ENCODE results near the gene NPTXR. TPM values are rescaled to one million over a fixed set of nuclear protein-coding genes. Genes with fewer than 3 reads are reported as not detected.

The NPTXR gene
- total and polyA plus RNA-seq, 2 donors (not counting 3 experiments of a cell fraction or from before 2014, with no cell fraction given) = 0.37 to 0.73 TPM

- no peaks in the 10 kb centered on the region for H3K27me3 ChIP-seq (ENCODE audit: control insufficient read depth in 2 of 2, insufficient read depth in 2 of 2, low read length in 2 of 2)
- no peaks in the 10 kb centered on the region for H3K36me3 ChIP-seq (ENCODE audit: control insufficient read depth in 2 of 2, extremely low read depth in 1 of 2, insufficient read depth in 2 of 2, low read length in 2 of 2)
- no peak for FAIRE-seq
- H3K4me1 ChIP-seq (ENCODE audit: control insufficient read depth, extremely low read depth, insufficient read depth, low read length) = no peaks in the 10 kb centered on the region
- ChIA-PET POLR2A (no interaction called here), CTCF (interaction anchor here (1.2 to 14.8 kb wide), 2 partner anchors 65 to 289 kb away, joined by 3 to 198 read pairs; no protein-coding TSS in a partner anchor)
- intact Hi-C loops (cut with micrococcal nuclease) (no loop called here), dilution Hi-C loops (cut with MboI; ENCODE audit: extremely low pct_ligation_motif_present, low sequenced_read_pairs) (no loop called here)
- no peak for TF ChIP-seq EZH2 (IDR thresholded peaks at IDR 0.05; ENCODE audit: borderline replicate concordance, low read depth, low read length, severe bottlenecking)
- TF ChIP-seq POLR2A (IDR thresholded peaks at IDR 0.05; ENCODE audit: low read depth, low read length) = no peak
- no peak for TF ChIP-seq MAX (IDR thresholded peaks at IDR 0.05; ENCODE audit: insufficient read depth, insufficient read length)
- TF ChIP-seq POLR2AphosphoS5 (IDR thresholded peaks at IDR 0.05; ENCODE audit: insufficient read depth, low read depth, low read length) = no peak
- TF ChIP-seq CTCF (IDR thresholded peaks at IDR 0.05; ENCODE audit: extremely low read depth in 1 of 2, insufficient read depth in 1 of 2, low read depth in 1 of 2, low read length in 2 of 2) = no peak
- TF ChIP-seq MYC (IDR thresholded peaks at IDR 0.05; ENCODE audit: low read depth, low read length) = no peak
- TF ChIP-seq GATA2 (IDR thresholded peaks at IDR 0.05; ENCODE audit: insufficient read depth, insufficient read length, low read depth, low read length) = no peak
- TF ChIP-seq JUN (IDR thresholded peaks at IDR 0.05; ENCODE audit: borderline replicate concordance, insufficient read depth, insufficient read length, low read depth) = no peak
- no peak for TF ChIP-seq FOS (IDR thresholded peaks at IDR 0.05; ENCODE audit: borderline replicate concordance, insufficient read depth, low read length)
- no peak overlapping the region for H3K4me3 ChIP-seq (replicated peaks in 1 of 3; ENCODE audit: insufficient read depth in 1 of 3, low read depth in 1 of 3, low read length in 3 of 3)
- H3K27ac ChIP-seq (ENCODE audit: insufficient read depth, low read depth, low read length) = no peak overlapping the region
- H2AFZ ChIP-seq (ENCODE audit: low read depth, low read length) = no peak overlapping the region
- H3K4me2 ChIP-seq (ENCODE audit: insufficient read depth, low read length) = no peak overlapping the region
- H3K9me3 ChIP-seq (replicated peaks; ENCODE audit: control insufficient read depth, insufficient read depth, low read length) = no peaks in the 10 kb centered on the region
- no TSS peak for BruUV-seq (replicated peaks)
- H3K9me1 ChIP-seq (replicated peaks; ENCODE audit: control insufficient read depth, extremely low read depth, insufficient read depth, low read length) = no peaks in the 10 kb centered on the region
- no peaks in the 10 kb centered on the region for H4K20me1 ChIP-seq (replicated peaks; ENCODE audit: control insufficient read depth, extremely low read depth, insufficient read depth, low read length)
- DNase-seq (ENCODE audit: low read depth, low spot score) = no peak
- no peaks in the 10 kb centered on the region for H3K79me2 ChIP-seq (ENCODE audit: control insufficient read depth, insufficient read depth, low read length)
- H3K9ac ChIP-seq (replicated peaks; ENCODE audit: extremely low read depth, insufficient read depth, low read length) = no peak overlapping the region
Observed at GRCh38 chr22:38833061-38833460, 10.8 kb downstream of the NPTXR start.
